ENCODE results near the gene GCKR. TPM values are rescaled to one million over a fixed set of nuclear protein-coding genes. Genes with fewer than 3 reads are reported as not detected.

The GCKR gene, protein sequence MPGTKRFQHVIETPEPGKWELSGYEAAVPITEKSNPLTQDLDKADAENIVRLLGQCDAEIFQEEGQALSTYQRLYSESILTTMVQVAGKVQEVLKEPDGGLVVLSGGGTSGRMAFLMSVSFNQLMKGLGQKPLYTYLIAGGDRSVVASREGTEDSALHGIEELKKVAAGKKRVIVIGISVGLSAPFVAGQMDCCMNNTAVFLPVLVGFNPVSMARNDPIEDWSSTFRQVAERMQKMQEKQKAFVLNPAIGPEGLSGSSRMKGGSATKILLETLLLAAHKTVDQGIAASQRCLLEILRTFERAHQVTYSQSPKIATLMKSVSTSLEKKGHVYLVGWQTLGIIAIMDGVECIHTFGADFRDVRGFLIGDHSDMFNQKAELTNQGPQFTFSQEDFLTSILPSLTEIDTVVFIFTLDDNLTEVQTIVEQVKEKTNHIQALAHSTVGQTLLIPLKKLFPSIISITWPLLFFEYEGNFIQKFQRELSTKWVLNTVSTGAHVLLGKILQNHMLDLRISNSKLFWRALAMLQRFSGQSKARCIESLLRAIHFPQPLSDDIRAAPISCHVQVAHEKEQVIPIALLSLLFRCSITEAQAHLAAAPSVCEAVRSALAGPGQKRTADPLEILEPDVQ
- total RNA-seq, result 1 to 10 TPM in 3 of 4 donors, under 1 TPM in 1; 0.56 to 1.7 (median 1.4) TPM

DNA sequence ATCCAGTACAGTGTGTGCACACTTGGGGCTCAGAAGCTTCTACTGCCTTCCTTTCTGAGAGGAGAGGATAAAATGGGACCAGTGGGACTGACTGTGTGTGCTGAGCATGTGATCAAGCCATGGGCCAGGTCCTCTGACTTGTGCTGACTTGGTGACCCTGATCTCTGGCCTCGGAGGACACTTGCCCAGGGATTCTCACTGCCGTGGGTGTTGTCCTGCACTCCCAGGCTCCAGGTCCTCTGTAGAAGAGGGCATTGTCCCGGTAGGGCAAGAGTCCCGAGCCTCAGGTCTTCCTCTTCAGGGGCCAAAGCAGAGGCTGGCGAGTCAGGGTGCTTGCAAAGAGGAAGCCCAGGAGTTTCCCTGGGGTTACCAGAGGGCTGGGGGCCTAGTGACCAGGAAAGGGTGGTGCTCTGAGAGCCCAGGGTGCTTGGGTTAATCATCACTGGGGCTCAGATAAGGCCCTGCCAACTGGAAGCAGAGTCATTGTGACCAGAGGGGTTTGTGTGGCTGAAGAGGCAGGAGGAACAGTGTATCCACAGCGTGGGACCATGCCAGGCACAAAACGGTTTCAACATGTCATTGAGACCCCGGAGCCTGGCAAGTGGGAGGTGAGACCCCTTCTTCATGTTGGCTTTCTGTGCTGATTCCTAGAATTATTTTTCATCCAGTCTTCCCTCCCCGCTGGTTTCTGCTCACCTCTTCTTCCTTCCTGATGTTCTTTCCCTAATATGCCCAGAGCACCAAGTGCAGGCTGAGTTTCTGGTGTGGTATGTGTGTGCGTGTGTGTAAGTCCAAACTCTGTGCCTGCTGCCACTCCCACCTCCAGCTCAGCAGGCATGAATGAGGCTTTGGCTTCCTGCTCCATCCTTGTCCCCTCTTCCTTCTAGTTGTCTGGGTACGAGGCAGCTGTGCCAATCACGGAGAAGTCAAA is at the start of gene GCKR:
Gene GCKR, plus strand, starts transcription at position 483 of the 931 bp plus-strand sequence. Its CDS starts 66 bp downstream, at position 549.
- TF ChIP-seq, protein P1, sequence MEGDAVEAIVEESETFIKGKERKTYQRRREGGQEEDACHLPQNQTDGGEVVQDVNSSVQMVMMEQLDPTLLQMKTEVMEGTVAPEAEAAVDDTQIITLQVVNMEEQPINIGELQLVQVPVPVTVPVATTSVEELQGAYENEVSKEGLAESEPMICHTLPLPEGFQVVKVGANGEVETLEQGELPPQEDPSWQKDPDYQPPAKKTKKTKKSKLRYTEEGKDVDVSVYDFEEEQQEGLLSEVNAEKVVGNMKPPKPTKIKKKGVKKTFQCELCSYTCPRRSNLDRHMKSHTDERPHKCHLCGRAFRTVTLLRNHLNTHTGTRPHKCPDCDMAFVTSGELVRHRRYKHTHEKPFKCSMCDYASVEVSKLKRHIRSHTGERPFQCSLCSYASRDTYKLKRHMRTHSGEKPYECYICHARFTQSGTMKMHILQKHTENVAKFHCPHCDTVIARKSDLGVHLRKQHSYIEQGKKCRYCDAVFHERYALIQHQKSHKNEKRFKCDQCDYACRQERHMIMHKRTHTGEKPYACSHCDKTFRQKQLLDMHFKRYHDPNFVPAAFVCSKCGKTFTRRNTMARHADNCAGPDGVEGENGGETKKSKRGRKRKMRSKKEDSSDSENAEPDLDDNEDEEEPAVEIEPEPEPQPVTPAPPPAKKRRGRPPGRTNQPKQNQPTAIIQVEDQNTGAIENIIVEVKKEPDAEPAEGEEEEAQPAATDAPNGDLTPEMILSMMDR (IDR thresholded peaks at IDR 0.05), result no peak
- no peak for DNase-seq (ENCODE audit: low spot score)
- no peak for ATAC-seq (ENCODE audit: low FRiP score)

DNA sequence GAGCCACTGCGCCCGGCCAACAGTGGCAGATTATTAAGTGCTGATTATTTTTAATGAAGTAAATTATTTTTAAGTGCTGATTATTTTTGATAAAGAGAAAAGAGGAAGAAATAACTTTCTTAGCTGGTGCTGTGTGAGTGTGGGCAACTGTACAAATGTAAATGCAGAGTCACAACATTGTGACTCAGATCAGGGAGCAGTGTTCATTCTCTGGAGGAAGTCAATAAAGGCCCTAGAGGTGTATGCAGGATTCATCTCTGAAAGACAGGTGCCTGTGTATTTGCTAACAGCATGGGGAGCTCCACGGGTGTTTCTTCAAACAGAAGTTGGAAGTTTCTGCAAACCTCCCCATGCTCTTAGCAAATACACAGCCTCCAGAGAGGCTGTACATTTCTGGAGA is 48.3 kb upstream of the GCKR start:
- TF ChIP-seq, protein P1 (IDR thresholded peaks at IDR 0.05), result no peak
- ATAC-seq (ENCODE audit: low FRiP score) (no peak), DNase-seq (ENCODE audit: low spot score) (no peak)

DNA sequence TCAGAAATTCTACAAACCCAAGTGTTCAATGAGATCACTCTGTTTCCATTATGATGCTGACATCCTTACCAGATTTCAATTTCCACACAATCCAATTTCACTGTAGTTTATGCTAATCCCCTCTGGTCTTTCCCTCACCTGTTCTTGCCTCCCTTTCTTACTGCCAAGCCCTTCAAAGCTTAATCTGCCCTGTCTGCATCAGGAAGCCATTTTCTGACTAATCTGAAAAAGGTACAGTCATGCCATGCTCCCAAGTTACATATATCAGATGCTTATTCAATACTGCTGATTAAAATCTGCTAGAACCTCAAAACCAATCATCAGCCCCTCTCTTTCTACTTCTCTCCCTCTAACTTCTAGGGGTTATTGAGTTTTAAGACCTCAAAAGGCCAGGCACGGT is 45.5 kb upstream of the GCKR start:
- TF ChIP-seq, protein P1 (IDR thresholded peaks at IDR 0.05), result no peak
- ATAC-seq (ENCODE audit: low FRiP score) (no peak), DNase-seq (ENCODE audit: low spot score) (no peak)

DNA sequence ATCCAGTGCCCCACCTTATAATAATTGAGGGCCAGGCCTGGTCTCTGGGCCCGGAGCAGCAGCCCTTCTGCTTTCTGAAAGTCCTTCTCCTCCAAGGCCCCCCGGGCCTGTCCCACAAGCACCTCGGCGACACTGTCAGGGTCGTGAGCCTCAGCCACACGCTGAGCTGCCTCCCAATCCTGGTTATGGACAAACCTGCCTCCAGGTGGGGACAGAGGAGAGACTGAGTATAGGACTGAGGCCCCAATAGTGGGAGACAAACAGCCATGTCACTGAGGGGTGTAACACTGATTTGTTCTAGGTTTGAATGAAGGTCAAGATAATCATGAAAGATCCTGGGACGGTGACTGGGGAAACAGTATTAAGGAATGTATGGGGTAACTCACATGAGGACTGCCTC is 42.7 kb upstream of the GCKR start:
- no peak for ATAC-seq (ENCODE audit: low FRiP score)
- TF ChIP-seq, protein P1 (IDR thresholded peaks at IDR 0.05), result no peak
- no peak for DNase-seq (ENCODE audit: low spot score)

DNA sequence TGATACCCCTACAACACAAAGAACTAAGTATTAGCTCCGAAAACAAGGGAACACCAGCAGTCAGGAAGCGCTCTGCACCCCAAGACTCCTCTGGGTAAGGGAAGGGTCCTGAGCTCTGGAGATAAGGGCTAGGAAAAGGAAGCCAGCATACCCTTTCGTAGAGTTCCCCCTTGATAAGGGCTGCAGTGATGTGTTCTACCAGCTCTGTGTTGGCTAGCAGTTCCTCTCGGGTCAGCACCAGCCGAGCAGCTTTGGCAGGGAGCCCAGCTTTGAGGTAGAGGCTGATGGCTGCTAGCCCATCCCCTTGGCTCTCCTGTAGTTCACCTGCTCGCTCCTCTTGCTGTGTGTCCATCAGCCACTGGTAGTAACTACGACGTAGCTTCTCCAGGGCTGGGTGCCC is 35.5 kb upstream of the GCKR start:
- ATAC-seq (ENCODE audit: low FRiP score) (no peak), DNase-seq (ENCODE audit: low spot score) (no peak)
- TF ChIP-seq, protein P1 (IDR thresholded peaks at IDR 0.05), result no peak

DNA sequence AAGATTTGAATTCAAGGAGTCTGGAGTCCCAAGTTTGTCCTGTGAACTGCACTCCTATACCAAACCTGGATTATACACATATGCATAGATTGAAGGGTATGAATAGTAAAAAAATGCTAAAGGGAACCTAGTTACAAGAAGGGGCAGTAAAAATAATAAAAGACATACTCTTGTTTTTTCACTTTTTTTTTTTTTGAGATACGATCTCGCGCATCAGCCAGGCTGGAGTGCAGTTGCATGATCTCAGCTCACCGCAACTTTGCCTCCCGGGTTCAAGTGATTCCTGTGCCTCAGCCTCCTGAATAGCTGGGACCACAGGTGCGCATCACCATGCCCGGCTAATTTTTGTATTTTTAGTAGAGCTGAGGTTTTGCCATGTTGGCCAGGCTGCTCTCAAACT is 32.2 kb upstream of the GCKR start:
- DNase-seq (ENCODE audit: low spot score) (no peak), ATAC-seq (ENCODE audit: low FRiP score) (no peak)
- TF ChIP-seq, protein P1 (IDR thresholded peaks at IDR 0.05), result no peak

All from omental fat pad (tissue), 4 donors.